ENCODE results near the gene CACNB4.
"Not testable (repeated sequence)": the region's sequence is repeated elsewhere in the genome, so short reads cannot be mapped to it uniquely, and the experiment has no call there.

CACNB4 gene

GRCh38 chr2:151795646-151796240 lies 303.1 kb downstream of the CACNB4 start:
- Histone ChIP-seq H3K27me3 (ENCODE audit: insufficient read depth, poor library complexity, severe bottlenecking) (no peaks in the 10 kb centered on the region), H3K27ac (replicated peaks) (no peak overlapping the region), H3K4me3 (replicated peaks; ENCODE audit: insufficient read depth, low read length) (no peak overlapping the region)
- DNase-seq (ENCODE audit: low read depth in 1 of 2, low spot score in 1 of 2) = no peak
- TF ChIP-seq SPI1 (IDR thresholded peaks at IDR 0.05; ENCODE audit: borderline replicate concordance, low read depth) (no peak), GABPA (IDR thresholded peaks at IDR 0.05; ENCODE audit: low read depth) (no peak), POLR2AphosphoS5 (IDR thresholded peaks at IDR 0.05; ENCODE audit: low read depth) (no peak), REST (IDR thresholded peaks at IDR 0.05; ENCODE audit: insufficient replicate concordance, low read depth) (no peak)
- TF ChIP-seq, protein P1, sequence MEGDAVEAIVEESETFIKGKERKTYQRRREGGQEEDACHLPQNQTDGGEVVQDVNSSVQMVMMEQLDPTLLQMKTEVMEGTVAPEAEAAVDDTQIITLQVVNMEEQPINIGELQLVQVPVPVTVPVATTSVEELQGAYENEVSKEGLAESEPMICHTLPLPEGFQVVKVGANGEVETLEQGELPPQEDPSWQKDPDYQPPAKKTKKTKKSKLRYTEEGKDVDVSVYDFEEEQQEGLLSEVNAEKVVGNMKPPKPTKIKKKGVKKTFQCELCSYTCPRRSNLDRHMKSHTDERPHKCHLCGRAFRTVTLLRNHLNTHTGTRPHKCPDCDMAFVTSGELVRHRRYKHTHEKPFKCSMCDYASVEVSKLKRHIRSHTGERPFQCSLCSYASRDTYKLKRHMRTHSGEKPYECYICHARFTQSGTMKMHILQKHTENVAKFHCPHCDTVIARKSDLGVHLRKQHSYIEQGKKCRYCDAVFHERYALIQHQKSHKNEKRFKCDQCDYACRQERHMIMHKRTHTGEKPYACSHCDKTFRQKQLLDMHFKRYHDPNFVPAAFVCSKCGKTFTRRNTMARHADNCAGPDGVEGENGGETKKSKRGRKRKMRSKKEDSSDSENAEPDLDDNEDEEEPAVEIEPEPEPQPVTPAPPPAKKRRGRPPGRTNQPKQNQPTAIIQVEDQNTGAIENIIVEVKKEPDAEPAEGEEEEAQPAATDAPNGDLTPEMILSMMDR (IDR thresholded peaks at IDR 0.05; ENCODE audit: insufficient read depth, low read length) = no peak

DNA sequence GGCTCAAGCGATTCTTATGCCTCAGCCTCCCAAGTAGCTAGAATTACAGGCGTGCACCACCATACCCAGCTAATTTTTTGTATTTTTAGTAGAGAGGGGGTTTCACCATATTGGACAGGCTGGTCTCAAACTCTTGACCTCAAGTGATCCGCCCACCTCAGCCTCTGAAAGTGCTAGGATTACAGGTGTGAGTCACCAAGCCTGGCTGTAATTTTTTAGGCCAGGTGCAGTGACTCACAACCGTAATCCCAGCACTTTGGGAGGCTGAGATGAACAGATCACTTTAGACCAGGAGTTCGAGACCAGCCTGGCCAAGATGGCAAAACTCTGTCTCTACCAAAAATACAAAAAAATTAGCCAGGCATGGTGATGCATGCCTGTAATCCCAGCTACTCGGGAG lies 304.4 kb downstream of the CACNB4 start:
- not testable (repeated sequence) for DNase-seq (ENCODE audit: low read depth in 1 of 2, low spot score in 1 of 2); H3K27me3 ChIP-seq (ENCODE audit: insufficient read depth, poor library complexity, severe bottlenecking); H3K4me3 ChIP-seq (replicated peaks; ENCODE audit: insufficient read depth, low read length); H3K27ac ChIP-seq (replicated peaks)

DNA sequence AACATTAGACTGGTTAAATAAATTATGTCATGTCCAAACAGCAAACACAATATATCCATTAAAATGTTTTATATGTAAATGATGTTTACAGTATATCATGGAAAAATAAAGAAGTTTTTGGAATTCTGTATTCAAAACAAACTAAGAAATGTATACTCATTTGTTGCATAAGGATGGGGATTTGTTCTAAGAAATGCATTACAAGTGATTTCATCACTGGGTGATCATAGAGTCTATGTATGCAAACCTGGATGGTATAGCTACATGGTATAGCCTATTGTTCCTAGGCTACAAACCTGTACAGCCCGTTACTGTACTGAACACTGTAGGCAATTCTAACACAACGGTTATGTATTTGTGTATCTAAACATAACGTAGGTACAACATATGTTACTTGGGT lies 305.7 kb downstream of the CACNB4 start:
- no peak overlapping the region for H3K27ac ChIP-seq (replicated peaks)
- H3K4me3 ChIP-seq (replicated peaks; ENCODE audit: insufficient read depth, low read length) = no peak overlapping the region
- no peak for DNase-seq (ENCODE audit: low read depth in 1 of 2, low spot score in 1 of 2)
- H3K27me3 ChIP-seq (ENCODE audit: insufficient read depth, poor library complexity, severe bottlenecking) = no peaks in the 10 kb centered on the region
- TF ChIP-seq, protein P1 (IDR thresholded peaks at IDR 0.05; ENCODE audit: insufficient read depth, low read length) = no peak
- TF ChIP-seq GABPA (IDR thresholded peaks at IDR 0.05; ENCODE audit: low read depth) (no peak), SPI1 (IDR thresholded peaks at IDR 0.05; ENCODE audit: borderline replicate concordance, low read depth) (no peak), POLR2AphosphoS5 (IDR thresholded peaks at IDR 0.05; ENCODE audit: low read depth) (no peak), REST (IDR thresholded peaks at IDR 0.05; ENCODE audit: insufficient replicate concordance, low read depth) (no peak)

DNA sequence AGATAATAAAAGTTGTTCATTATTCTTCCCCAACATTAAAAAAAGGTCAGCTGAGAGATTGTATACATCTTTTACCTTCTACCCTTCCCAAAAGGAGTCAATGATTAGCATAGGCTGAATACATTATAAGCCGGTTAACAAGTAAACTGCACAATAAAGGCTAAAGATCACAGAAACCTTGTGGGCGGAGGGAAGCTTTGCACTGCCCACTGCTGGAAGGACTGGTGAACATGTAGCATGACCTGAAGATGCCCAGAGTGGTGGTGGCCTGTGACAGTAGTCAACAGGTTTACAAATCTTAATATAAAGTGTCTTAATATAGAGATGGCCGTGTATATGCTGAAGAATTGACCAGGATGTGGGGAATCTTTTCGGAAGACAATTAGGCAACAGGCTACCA lies 306.3 kb downstream of the CACNB4 start:
- Histone ChIP-seq H3K4me3 (replicated peaks; ENCODE audit: insufficient read depth, low read length) (no peak overlapping the region), H3K27ac (replicated peaks) (no peak overlapping the region), H3K27me3 (ENCODE audit: insufficient read depth, poor library complexity, severe bottlenecking) (no peaks in the 10 kb centered on the region)
- TF ChIP-seq REST (IDR thresholded peaks at IDR 0.05; ENCODE audit: insufficient replicate concordance, low read depth) (no peak), SPI1 (IDR thresholded peaks at IDR 0.05; ENCODE audit: borderline replicate concordance, low read depth) (no peak), GABPA (IDR thresholded peaks at IDR 0.05; ENCODE audit: low read depth) (no peak), POLR2AphosphoS5 (IDR thresholded peaks at IDR 0.05; ENCODE audit: low read depth) (no peak)
- TF ChIP-seq, protein P1 (IDR thresholded peaks at IDR 0.05; ENCODE audit: insufficient read depth, low read length) = no peak
- DNase-seq (ENCODE audit: low read depth in 1 of 2, low spot score in 1 of 2) = no peak
